Mesodermal cell (in vitro differentiated cells): Measurements from ENCODE around the gene AUTS2.

Experiments
- H3K27ac ChIP-seq: 2 replicates; pipeline ENCODE4 v1.7.0; 2013; ENCODE audit warnings: mild to moderate bottlenecking, low read depth, low read length, moderate library complexity; ENCODE audit not compliant: severe bottlenecking
- H3K36me3 ChIP-seq: 2 replicates; pipeline ENCODE4 v1.7.1; 2013; ENCODE audit warnings: mild to moderate bottlenecking, low read length, moderate library complexity; ENCODE audit not compliant: control insufficient read depth, insufficient read depth
- H3K4me1 ChIP-seq: one replicate; pipeline ENCODE4 v1.7.1; 2013; ENCODE audit warnings: mild to moderate bottlenecking, low read length; ENCODE audit not compliant: insufficient read depth, control insufficient read depth, poor library complexity, severe bottlenecking
- H3K4me3 ChIP-seq: 2 replicates; pipeline ENCODE4 v1.7.0; 2013; ENCODE audit warnings: low read length, control low read depth, mild to moderate bottlenecking; ENCODE audit not compliant: insufficient read depth, poor library complexity, severe bottlenecking; ENCODE audit errors: extremely low read depth
- H3K9me3 ChIP-seq: 2 replicates; pipeline ENCODE4 v1.7.1; 2013; ENCODE audit warnings: mild to moderate bottlenecking, low read length, moderate library complexity; ENCODE audit not compliant: control insufficient read depth
- WGBS, 2 experiments: methylation state at CpG; one replicate each; pipeline ENCODE4 v1.1.5; 2013; ENCODE audit warnings: missing lambda C conversion rate in 2 of 2; ENCODE audit not compliant: insufficient coverage in 2 of 2; 5-methylcytosine and 5-hydroxymethylcytosine counted together

AUTS2 gene

GRCh38 chr7:69857014-69857413, 258.7 kb downstream of the AUTS2 start:
- Histone ChIP-seq H3K27ac (no peak overlapping the region), H3K4me3 (no peak overlapping the region)
- WGBS, 2 experiments = 92 to 96% methylated on average over 4 to 6 of the region's 6 CpGs

GRCh38 chr7:69858471-69858870, 260.2 kb downstream of the AUTS2 start:
- 71% methylated on average over 1 of the region's 1 CpG; no CpG with 5 or more reads in 1 of the 2 experiments for WGBS, 2 experiments

More at GRCh38 chr7:69857014-69857413, 258.7 kb downstream of the AUTS2 start:
- H3K36me3 ChIP-seq = no peaks in the 10 kb centered on the region
- H3K9me3 ChIP-seq = no peaks in the 10 kb centered on the region
- H3K4me1 ChIP-seq = no peaks in the 10 kb centered on the region

GRCh38 chr7:69859342-69859741, 261.1 kb downstream of the AUTS2 start:
- Histone ChIP-seq H3K9me3 (no peaks in the 10 kb centered on the region), H3K36me3 (no peaks in the 10 kb centered on the region), H3K4me1 (no peaks in the 10 kb centered on the region), H3K27ac (no peak overlapping the region), H3K4me3 (no peak overlapping the region)
- WGBS, 2 experiments = no CpG with 5 or more reads among the region's 1 CpG

More at GRCh38 chr7:69858471-69858870, 260.2 kb downstream of the AUTS2 start:
- H3K36me3 ChIP-seq = no peaks in the 10 kb centered on the region
- no peaks in the 10 kb centered on the region for H3K9me3 ChIP-seq
- H3K4me3 ChIP-seq = no peak overlapping the region
- no peak overlapping the region for H3K27ac ChIP-seq
- no peaks in the 10 kb centered on the region for H3K4me1 ChIP-seq

- Histone ChIP-seq H3K4me1 (no peaks in the 10 kb centered on the region), H3K9me3 (no peaks in the 10 kb centered on the region), H3K27ac (no peak overlapping the region), H3K4me3 (no peak overlapping the region), H3K36me3 (no peaks in the 10 kb centered on the region)
- WGBS, 2 experiments = 91 to 100% methylated on average over 2 to 3 of the region's 3 CpGs
Observed at GRCh38 chr7:69860486-69860885, 262.2 kb downstream of the AUTS2 start.

- H3K4me3 ChIP-seq = no peak overlapping the region
- H3K36me3 ChIP-seq = no peaks in the 10 kb centered on the region
- no peaks in the 10 kb centered on the region for H3K4me1 ChIP-seq
- WGBS, 2 experiments = 75 to 95% methylated on average over 2 to 3 of the region's 3 CpGs
- H3K9me3 ChIP-seq = no peaks in the 10 kb centered on the region
- H3K27ac ChIP-seq = no peak overlapping the region
Observed at GRCh38 chr7:69860941-69861622, 262.8 kb downstream of the AUTS2 start.

GRCh38 chr7:69862413-69863064, 264.3 kb downstream of the AUTS2 start:
- no peak overlapping the region for H3K27ac ChIP-seq
- no peaks in the 10 kb centered on the region for H3K36me3 ChIP-seq
- H3K4me1 ChIP-seq = no peaks in the 10 kb centered on the region
- H3K4me3 ChIP-seq = no peak overlapping the region
- H3K9me3 ChIP-seq = no peaks in the 10 kb centered on the region
- 100% methylated on average over 1 of the region's 5 CpGs for WGBS, 2 experiments

GRCh38 chr7:69864274-69864673, 266.0 kb downstream of the AUTS2 start:
- no peaks in the 10 kb centered on the region for H3K4me1 ChIP-seq
- H3K27ac ChIP-seq = no peak overlapping the region
- no peaks in the 10 kb centered on the region for H3K36me3 ChIP-seq
- no peaks in the 10 kb centered on the region for H3K9me3 ChIP-seq
- no peak overlapping the region for H3K4me3 ChIP-seq
- no CpG with 5 or more reads among the region's 1 CpG for WGBS, 2 experiments

GRCh38 chr7:69864822-69865221, 266.5 kb downstream of the AUTS2 start:
- Histone ChIP-seq H3K9me3 (no peaks in the 10 kb centered on the region), H3K4me1 (no peaks in the 10 kb centered on the region), H3K4me3 (no peak overlapping the region), H3K36me3 (no peaks in the 10 kb centered on the region), H3K27ac (no peak overlapping the region)
- WGBS, 2 experiments = 71 to 90% methylated on average over 1 to 2 of the region's 4 CpGs

- 90 to 97% methylated on average over 4 of the region's 4 CpGs for WGBS, 2 experiments
- Histone ChIP-seq H3K27ac (no peak overlapping the region), H3K36me3 (no peaks in the 10 kb centered on the region), H3K9me3 (no peaks in the 10 kb centered on the region), H3K4me3 (no peak overlapping the region), H3K4me1 (peaks cover 23% of the 10 kb centered on the region)
Observed at GRCh38 chr7:69868921-69869320, 270.6 kb downstream of the AUTS2 start.

- Histone ChIP-seq H3K4me3 (no peak overlapping the region), H3K9me3 (no peaks in the 10 kb centered on the region), H3K4me1 (peaks cover 27% of the 10 kb centered on the region), H3K27ac (peak overlapping the region; percentile 80), H3K36me3 (no peaks in the 10 kb centered on the region)
- no CpG with 5 or more reads among the region's 7 CpGs for WGBS, 2 experiments
Observed at GRCh38 chr7:69871213-69871885, 273.1 kb downstream of the AUTS2 start.
